GM06990 (cell line): ENCODE data around the gene ZNF785.
A peak's percentile ranks its signal among the peaks of the same experiment; 100 is the strongest.
"Not testable (repeated sequence)": the region's sequence is repeated elsewhere in the genome, so short reads cannot be mapped to it uniquely, and the experiment has no call there.

Source experiments
- DNase-seq: peaks from one replicate; pipeline ENCODE4 v3.0.0-alpha.2; 2011; ENCODE audit not compliant: insufficient read length; ENCODE audit errors: extremely low read depth
- H3K27me3 ChIP-seq: replicated peaks from 2 replicates; pipeline ENCODE4 v1.6.0; 2011; ENCODE audit warnings: low read length; ENCODE audit not compliant: control insufficient read depth, insufficient read depth
- H3K36me3 ChIP-seq: 2 replicates; pipeline ENCODE4 v1.5.1; 2011; ENCODE audit warnings: low read length; ENCODE audit not compliant: control insufficient read depth, insufficient read depth
- H3K4me3 ChIP-seq: replicated peaks from 2 replicates; pipeline ENCODE4 v1.5.1; 2011; ENCODE audit warnings: low read depth, mild to moderate bottlenecking, control low read depth, low read length
- CTCF ChIP-seq: IDR thresholded peaks from 2 replicates; pipeline ENCODE4 v1.5.1; 2011; ENCODE audit warnings: low read length, control low read depth, mild to moderate bottlenecking, inconsistent platforms; ENCODE audit not compliant: insufficient read depth, poor library complexity, severe bottlenecking

Gene ZNF785

DNA sequence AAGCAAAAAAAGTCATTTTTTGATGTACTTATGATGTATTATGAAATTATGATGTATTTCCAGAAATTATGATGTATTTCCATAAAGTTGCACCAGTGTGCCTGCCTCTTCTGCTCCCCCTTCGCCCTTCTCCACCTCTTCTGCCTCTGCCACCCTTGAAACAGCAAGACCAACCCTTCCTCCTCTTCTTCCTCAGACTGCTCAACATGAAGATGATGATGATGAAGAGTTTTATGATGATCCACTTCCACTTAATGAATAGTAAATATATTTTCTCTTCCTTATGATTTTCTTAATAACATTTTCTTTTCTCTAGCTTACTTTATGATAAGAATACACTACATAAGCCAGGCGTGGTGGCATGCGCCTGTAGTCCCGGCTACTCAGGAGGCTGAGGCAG is 7.4 kb upstream of the ZNF785 start:
- no peaks in the 10 kb centered on the region for H3K27me3 ChIP-seq
- no peak for TF ChIP-seq CTCF
- no peak overlapping the region for H3K4me3 ChIP-seq
- DNase-seq, result no peak
- H3K36me3 ChIP-seq, result no peaks in the 10 kb centered on the region

GRCh38 chr16:30590869-30591268 is 5.4 kb upstream of the ZNF785 start:
- H3K36me3 ChIP-seq, H3K27me3 ChIP-seq, H3K4me3 ChIP-seq, DNase-seq: not testable (repeated sequence)

- not testable (repeated sequence) for DNase-seq, H3K4me3 ChIP-seq
Measured at GRCh38 chr16:30589582-30589981, 4.1 kb upstream of the ZNF785 start.

DNA sequence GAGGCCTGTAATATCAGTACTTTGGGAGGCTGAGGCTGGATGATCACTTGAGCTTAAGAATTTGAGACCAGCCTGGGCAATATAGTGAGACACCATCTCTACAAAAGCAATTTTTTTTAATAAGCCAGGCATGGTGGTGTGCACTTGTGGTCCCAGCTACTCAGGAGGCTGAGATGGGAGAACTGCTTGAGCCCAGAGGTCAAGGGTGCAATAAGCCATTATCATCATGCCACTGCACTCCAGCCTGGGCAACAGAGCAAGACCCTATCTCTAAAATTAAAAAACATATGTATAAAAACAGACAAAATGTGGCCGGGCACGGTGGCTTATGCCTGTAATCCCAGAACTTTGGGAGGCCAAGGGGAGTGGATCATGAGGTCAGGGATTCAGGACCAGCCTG is 3.2 kb upstream of the ZNF785 start:
- no peaks in the 10 kb centered on the region for H3K27me3 ChIP-seq
- no peak overlapping the region for H3K4me3 ChIP-seq
- no peak for TF ChIP-seq CTCF
- DNase-seq, result no peak
- peaks cover 2% of the 10 kb centered on the region for H3K36me3 ChIP-seq

More at GRCh38 chr16:30589582-30589981, 4.1 kb upstream of the ZNF785 start:
- H3K36me3 ChIP-seq, H3K27me3 ChIP-seq: not testable (repeated sequence)

GRCh38 chr16:30585022-30585399 is 486 bp downstream of the ZNF785 start:
- H3K27me3 ChIP-seq, result no peaks in the 10 kb centered on the region
- H3K4me3 ChIP-seq, result peak overlapping the region; percentile 66
- TF ChIP-seq CTCF, result no peak
- H3K36me3 ChIP-seq, result peaks cover 13% of the 10 kb centered on the region
- no peak for DNase-seq

- H3K36me3 ChIP-seq, result peaks cover 18% of the 10 kb centered on the region
- no peaks in the 10 kb centered on the region for H3K27me3 ChIP-seq
- no peak for TF ChIP-seq CTCF
- no peak overlapping the region for H3K4me3 ChIP-seq
- DNase-seq, result no peak
Measured at GRCh38 chr16:30582611-30583340, 2.7 kb downstream of the ZNF785 start.

DNA sequence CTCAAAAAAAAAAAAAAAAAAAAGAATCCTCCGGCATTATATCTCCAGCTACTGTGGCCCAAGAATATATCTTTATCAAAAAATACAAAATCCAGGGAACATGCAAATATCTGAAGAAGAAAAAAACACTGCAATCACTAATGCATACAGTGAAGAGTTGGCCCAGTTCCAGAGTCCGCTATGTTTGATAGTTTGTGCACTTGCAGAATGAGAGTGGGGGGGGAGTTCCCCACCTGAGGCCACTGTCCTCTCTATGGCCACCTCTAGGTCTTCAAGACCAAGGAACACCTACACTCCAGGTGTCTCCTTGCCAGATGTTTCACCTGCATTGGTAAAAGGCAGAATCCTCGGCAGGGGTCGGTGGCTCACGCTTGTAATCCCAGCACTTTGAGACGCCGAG is 4.0 kb downstream of the ZNF785 start:
- peaks cover 16% of the 10 kb centered on the region for H3K36me3 ChIP-seq
- H3K27me3 ChIP-seq, result no peaks in the 10 kb centered on the region
- no peak overlapping the region for H3K4me3 ChIP-seq
- no peak for DNase-seq
- no peak for TF ChIP-seq CTCF
